Measurements from ENCODE around the gene COQ8A. TPM values are rescaled to one million over a fixed set of nuclear protein-coding genes. Genes with fewer than 3 reads are reported as not detected.

COQ8A gene
- total RNA-seq, 2 donors from 2014 or later: 30.7 to 37.3 TPM

DNA sequence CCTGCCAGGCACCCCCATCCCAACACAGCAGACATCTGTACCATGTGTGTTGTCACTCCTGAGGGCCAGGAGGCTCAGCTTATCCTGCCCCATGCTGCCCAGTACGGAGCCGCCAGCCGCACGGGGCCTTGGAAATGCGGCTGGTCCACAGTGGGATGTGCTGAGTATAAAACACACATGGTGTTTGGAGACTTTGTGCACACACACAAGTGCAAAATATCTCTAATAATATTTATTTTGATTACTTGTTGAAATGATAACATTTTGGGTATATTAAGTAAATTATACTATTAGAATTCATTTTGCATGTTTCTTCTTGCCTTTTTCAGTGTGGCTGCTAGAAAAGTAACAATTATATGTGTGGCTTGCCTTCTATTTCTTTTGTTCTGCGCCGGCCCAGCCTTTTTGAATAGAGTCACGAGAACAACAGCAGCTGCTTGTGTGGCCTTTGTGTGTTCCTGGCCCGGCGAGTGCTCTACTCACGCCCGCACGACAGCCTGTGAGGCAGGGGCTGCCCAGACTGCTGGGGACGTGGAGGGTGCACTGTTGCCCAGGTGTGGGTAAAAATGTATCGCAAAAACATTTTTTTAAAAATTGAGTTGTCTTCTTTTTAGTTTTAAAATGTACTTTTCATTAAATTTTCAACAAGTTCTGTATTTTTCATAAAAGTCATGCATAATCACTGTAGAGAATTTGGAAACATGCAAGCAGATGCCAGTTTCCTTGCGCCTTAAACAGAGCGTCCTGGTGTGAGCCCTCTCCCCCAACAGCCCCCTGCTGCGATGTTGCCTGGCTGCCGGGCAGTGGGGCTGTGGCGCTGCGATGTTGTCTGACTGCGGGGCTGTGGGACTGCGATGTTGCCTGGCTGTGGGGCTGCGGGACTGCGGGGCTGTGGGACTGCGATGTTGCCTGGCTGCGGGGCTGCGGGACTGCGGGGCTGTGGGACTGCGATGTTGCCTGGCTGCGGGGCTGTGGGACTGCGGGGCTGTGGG lies 35.5 kb downstream of the COQ8A start:
- Mint-ChIP-seq H3K27me3 (no peaks in the 10 kb centered on the region), H3K4me3 (no peak overlapping the region), H3K4me1 (no peaks in the 10 kb centered on the region), H3K27ac (no peak overlapping the region), H3K36me3 (ENCODE audit: low read depth) (peaks cover 2% of the 10 kb centered on the region)
- no peaks in the 10 kb centered on the region for H3K9me3 ChIP-seq (ENCODE audit: control insufficient read depth, low read length, poor library complexity, severe bottlenecking)
- DNase-seq (no peak), ATAC-seq (no peak)

DNA sequence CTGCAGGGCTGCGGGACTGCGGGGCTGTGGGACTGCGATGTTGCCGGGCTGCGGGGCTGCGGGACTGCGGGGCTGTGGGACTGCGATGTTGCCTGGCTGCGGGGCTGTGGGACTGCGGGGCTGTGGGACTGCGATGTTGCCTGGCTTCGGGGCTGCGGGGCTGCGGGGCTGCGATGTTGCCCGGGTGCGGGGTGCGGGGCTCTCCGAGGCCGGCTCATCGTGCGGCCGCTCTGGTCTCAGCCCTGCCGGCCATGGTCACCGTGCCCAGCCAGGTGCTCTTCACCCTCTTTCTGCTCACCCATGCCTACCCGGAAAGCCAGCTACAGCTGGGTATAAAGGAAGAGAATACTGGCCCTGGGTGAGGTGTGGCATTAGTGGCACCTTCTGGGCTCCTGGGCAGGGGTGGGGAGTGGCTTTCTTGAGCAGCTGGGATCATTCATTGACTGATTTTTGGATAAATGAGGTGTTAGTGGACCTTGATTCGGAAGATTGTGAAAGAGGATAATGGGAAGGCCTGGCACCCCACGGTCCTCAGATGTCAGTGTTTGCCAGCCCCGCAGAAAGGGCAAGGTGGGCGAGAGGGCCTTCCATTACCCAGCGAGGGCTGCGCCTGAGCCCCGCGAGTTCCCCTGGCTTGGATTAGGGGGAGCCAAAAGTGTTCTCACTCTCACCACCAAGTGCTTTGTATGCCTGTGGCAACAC lies 36.3 kb downstream of the COQ8A start:
- Mint-ChIP-seq H3K27me3 (no peaks in the 10 kb centered on the region), H3K4me3 (no peak overlapping the region), H3K4me1 (no peaks in the 10 kb centered on the region), H3K27ac (no peak overlapping the region), H3K36me3 (ENCODE audit: low read depth) (peaks cover 2% of the 10 kb centered on the region)
- H3K9me3 ChIP-seq (ENCODE audit: control insufficient read depth, low read length, poor library complexity, severe bottlenecking): no peaks in the 10 kb centered on the region
- DNase-seq (no peak), ATAC-seq (no peak)

DNA sequence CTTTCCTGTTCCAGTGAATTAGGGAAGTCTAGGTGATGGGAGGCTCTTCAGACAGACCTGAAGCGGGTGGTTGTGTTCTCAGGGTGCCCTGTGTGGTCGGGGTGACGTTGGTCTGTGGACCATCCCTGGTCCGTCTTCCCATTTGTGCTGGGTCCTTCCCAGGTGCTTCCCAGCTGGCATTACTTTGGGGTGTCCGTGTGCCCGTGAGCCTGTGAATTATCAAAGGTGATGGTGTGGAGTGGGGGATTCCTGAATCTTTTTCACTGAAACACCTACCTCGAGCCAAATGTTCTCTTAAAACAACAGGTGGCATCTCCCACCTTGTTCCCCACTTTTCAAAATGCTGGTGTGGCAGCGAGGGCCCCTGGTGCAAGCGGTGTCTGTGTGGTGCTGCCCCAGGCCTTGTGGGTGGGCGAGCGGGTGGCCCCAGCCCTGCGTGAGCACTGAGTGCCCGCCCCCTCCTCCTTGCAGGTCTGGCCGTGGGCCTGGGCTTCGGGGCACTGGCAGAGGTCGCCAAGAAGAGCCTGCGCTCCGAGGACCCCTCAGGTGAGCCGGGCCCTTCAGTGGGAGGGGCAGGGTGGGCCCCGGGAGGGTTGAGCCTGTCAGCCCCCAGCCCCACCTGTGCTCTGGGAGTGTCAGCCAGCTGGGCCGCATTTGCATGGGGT lies 37.0 kb downstream of the COQ8A start:
- no peak overlapping the region for H3K27ac Mint-ChIP-seq
- H3K9me3 ChIP-seq (ENCODE audit: control insufficient read depth, low read length, poor library complexity, severe bottlenecking): no peaks in the 10 kb centered on the region

DNA sequence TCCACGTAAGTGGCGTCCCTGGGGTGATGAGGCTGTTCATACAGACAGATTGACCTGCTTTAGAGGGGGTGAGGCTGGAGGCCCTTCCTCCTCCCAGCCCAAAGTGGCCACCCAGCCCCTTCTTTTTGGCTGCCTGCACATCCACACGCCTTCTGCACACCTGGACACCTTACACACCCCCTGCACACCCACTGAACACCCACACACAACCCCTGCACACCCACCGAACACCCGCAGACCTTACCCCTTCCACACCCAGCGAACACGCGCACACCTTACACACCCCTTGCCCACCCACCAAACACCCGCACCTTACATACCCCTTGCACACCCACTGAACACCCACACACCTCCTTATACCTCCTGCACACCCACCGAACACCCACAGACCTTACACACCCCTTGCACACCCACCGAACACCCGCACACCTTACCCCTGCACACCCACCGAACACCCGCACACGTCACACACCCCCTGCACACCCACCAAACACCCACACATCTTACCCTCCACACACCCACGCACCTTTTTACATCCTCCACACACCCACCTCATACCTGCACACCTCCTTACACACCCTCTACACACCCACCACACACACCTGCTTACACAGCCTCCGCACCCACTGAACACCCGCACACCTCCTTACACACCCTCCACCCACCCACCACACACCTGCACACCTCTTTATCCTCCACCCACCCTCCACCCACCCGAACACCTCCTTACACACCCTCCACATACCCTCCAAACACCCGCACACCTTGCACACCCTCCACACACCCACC lies 37.7 kb downstream of the COQ8A start:
- H3K4me3 Mint-ChIP-seq: no peak overlapping the region
- H3K9me3 ChIP-seq (ENCODE audit: control insufficient read depth, low read length, poor library complexity, severe bottlenecking): no peaks in the 10 kb centered on the region
- DNase-seq (no peak), ATAC-seq (no peak)
- H3K27me3 Mint-ChIP-seq: no peaks in the 10 kb centered on the region
- no peak overlapping the region for H3K27ac Mint-ChIP-seq
- no peaks in the 10 kb centered on the region for H3K4me1 Mint-ChIP-seq
- peaks cover 2% of the 10 kb centered on the region for H3K36me3 Mint-ChIP-seq (ENCODE audit: low read depth)

More for the DNA sequence above, 37.0 kb downstream of the COQ8A start:
- ATAC-seq: no peak
- Mint-ChIP-seq H3K27me3 (no peaks in the 10 kb centered on the region), H3K4me3 (no peak overlapping the region), H3K4me1 (no peaks in the 10 kb centered on the region), H3K36me3 (ENCODE audit: low read depth) (peaks cover 2% of the 10 kb centered on the region)
- DNase-seq: no peak

DNA sequence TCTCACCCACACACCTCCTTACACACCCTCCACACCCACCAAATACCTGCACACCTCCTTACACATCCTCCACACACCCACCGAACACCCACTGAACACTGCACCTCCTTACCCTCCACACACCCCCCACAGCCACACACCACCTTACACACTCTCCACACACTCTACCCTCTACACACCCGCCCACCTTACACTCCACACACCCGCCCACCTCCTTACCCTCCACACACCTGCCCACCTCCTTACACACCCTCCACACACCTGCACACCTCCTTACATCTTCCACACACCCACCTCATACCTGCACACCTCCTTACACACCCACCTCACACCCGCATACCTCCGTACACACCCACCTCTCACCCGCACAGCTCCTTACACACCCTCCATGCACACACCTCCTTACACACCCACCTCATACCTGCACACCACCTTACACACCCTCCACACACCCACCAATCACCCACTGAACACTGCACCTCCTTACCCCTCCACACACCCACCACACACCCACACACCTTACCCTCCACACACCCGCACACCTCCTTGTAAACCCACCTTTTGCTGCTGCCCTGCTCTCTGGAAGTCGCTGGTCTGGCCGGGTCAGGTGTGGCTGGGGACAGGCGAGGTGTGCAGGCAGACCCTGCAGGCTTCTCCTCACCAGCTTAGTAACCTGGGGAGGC lies 38.5 kb downstream of the COQ8A start:
- Mint-ChIP-seq H3K27ac (no peak overlapping the region), H3K36me3 (ENCODE audit: low read depth) (peaks cover 2% of the 10 kb centered on the region), H3K27me3 (no peaks in the 10 kb centered on the region), H3K4me3 (no peak overlapping the region), H3K4me1 (no peaks in the 10 kb centered on the region)
- no peak for ATAC-seq
- no peaks in the 10 kb centered on the region for H3K9me3 ChIP-seq (ENCODE audit: control insufficient read depth, low read length, poor library complexity, severe bottlenecking)
- no peak for DNase-seq

DNA sequence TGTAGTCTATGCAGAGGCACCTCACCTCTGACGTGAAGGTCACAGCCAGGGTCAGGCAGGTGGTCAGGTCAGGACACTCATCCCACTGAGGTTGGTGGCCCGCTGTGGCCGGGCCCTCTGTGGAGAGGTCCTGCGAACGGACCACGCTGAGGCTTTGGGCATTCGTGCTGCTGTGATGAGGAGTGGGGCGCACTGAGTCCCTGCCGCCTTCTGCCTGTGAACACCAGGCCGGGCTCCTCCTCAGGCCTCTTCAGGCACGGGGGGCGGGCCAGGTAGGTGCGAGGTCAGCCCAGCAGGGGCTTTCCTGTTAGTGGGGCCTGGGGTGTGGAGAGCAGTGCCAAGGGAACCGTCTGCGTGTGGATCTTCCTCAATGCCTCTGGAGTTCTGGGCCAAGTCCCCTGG lies 39.0 kb downstream of the COQ8A start:
- Mint-ChIP-seq H3K27ac (no peak overlapping the region), H3K4me1 (no peaks in the 10 kb centered on the region), H3K27me3 (no peaks in the 10 kb centered on the region), H3K4me3 (no peak overlapping the region), H3K36me3 (ENCODE audit: low read depth) (peaks cover 2% of the 10 kb centered on the region)
- ATAC-seq (no peak), DNase-seq (no peak)
- no peaks in the 10 kb centered on the region for H3K9me3 ChIP-seq (ENCODE audit: control insufficient read depth, low read length, poor library complexity, severe bottlenecking)

DNA sequence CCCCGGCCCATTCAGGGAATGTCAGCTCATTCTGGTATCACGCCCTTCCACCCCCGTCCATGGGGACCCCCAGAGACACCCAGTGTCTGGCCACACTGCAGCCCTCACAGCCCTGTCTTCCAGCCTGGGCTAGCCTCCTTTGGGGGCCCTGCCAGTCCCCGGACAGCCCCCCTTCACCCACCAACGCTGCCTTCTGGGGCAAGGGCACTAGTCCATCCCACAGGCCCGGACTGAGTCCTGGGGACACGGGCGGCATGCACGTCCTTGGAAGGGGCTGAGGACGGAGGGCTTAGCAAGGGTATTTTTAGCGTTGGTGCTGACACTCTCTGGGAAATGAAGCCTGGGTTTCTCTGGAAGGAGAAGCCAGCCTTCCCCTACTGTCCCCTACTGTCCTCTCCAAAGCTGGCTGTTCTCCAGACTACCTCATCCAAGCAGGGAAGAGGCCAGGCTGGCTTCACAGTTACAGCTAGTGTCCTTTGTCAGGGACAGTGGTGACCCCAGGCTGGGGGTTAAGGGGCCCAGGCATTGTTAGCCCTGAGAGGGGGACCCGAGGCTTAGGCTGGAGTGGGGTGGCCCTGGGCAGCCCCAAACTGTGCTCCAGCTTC lies 39.5 kb downstream of the COQ8A start:
- DNase-seq (no peak), ATAC-seq (no peak)
- no peak overlapping the region for H3K4me3 Mint-ChIP-seq
- H3K27ac Mint-ChIP-seq: no peak overlapping the region
- no peaks in the 10 kb centered on the region for H3K4me1 Mint-ChIP-seq
- no peaks in the 10 kb centered on the region for H3K9me3 ChIP-seq (ENCODE audit: control insufficient read depth, low read length, poor library complexity, severe bottlenecking)
- H3K27me3 Mint-ChIP-seq: no peaks in the 10 kb centered on the region
- H3K36me3 Mint-ChIP-seq (ENCODE audit: low read depth): peaks cover 2% of the 10 kb centered on the region

DNA sequence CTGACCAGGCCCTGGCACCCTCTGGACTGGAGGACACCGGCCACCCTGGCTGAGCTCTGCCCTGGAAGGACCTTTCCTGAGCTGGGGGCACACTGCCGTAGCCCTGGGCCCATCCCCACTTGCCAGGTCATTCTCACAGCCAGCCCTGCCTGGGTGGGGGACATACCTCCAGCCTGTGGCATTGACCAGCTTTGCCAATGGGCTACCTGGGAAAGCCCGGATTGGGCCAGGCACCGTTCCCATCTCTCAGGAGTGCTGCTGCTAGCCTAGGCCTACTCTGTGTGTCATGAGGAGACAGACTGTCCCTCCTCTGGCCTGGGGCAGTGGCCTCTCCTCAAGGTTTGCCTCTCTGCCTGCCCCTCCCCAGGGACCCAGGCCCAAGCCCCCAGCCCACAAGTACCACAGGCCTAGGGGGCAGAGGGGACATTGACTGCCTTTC lies 40.0 kb downstream of the COQ8A start:
- Mint-ChIP-seq H3K27ac (no peak overlapping the region), H3K4me3 (no peak overlapping the region), H3K27me3 (no peaks in the 10 kb centered on the region), H3K4me1 (no peaks in the 10 kb centered on the region), H3K36me3 (ENCODE audit: low read depth) (peaks cover 2% of the 10 kb centered on the region)
- H3K9me3 ChIP-seq (ENCODE audit: control insufficient read depth, low read length, poor library complexity, severe bottlenecking): no peaks in the 10 kb centered on the region
- no peak for ATAC-seq
- DNase-seq: no peak

DNA sequence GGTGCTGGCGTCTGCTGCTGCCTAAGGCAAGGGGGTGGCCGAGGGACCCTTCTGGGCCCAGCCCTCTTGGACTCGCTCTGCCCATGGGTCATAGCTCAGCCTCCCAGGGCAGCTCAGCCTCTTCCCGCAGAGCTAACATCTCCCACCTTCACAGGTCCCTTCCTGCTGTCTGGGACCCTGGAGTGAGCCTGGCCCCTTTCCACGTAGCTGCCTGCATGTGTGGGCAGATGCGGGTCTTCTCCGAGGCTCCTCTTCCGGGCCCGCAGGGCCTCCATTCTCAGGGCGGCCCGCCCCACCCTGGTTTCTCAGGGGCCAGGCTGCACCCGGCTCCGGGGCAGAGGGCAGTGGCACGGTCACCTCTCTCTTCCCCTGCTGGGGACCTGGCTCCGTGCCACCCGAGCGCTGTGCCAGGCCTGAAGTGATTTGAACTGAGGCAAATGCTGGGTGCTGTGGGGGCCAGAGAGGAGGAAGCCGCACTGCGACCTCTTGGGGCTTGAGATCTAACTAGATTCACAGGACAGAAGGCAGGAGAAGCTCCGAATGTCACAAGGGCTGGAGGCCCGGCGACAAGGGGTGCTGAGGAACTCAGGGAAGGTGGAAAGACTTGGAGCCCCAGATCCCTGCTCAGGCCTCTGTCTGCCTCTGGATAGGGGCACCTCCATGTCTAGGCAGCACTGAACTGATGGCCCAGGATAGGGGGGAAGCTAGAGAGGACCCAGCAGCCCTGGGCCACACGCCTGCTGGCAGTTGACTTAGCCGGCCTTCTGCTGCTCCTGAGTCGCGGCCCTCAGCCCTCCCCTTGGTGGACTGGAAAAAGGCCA lies 40.7 kb downstream of the COQ8A start:
- ATAC-seq (no peak), DNase-seq (no peak)
- Mint-ChIP-seq H3K4me3 (no peak overlapping the region), H3K27ac (no peak overlapping the region), H3K36me3 (ENCODE audit: low read depth) (peaks cover 2% of the 10 kb centered on the region), H3K27me3 (no peaks in the 10 kb centered on the region), H3K4me1 (no peaks in the 10 kb centered on the region)
- H3K9me3 ChIP-seq (ENCODE audit: control insufficient read depth, low read length, poor library complexity, severe bottlenecking): no peaks in the 10 kb centered on the region

DNA sequence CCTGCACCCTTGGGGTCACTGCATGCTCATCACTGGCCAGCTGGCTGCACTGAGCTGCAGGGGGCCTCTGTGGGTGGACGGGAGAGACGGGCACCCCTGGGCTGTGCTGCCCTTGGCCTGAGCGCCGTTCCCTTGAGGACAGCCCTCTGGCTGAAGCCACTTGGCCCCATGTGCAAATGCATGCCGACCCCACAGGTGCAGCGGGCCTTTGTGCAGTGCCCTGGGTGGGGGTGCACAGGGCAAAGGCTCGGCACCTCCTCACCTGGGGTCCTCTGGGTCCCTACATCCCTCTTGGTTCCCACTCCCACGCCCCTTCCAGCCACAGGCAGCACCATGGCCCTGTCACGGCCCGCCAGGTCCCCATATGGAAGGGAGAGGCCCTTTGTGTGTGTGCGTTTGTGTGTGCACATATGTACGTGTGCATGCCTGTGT lies 41.3 kb downstream of the COQ8A start:
- Mint-ChIP-seq H3K27me3 (no peaks in the 10 kb centered on the region), H3K4me3 (no peak overlapping the region), H3K36me3 (ENCODE audit: low read depth) (peaks cover 6% of the 10 kb centered on the region), H3K27ac (no peak overlapping the region), H3K4me1 (no peaks in the 10 kb centered on the region)
- H3K9me3 ChIP-seq (ENCODE audit: control insufficient read depth, low read length, poor library complexity, severe bottlenecking): no peaks in the 10 kb centered on the region
- no peak for DNase-seq
- no peak for ATAC-seq

DNA sequence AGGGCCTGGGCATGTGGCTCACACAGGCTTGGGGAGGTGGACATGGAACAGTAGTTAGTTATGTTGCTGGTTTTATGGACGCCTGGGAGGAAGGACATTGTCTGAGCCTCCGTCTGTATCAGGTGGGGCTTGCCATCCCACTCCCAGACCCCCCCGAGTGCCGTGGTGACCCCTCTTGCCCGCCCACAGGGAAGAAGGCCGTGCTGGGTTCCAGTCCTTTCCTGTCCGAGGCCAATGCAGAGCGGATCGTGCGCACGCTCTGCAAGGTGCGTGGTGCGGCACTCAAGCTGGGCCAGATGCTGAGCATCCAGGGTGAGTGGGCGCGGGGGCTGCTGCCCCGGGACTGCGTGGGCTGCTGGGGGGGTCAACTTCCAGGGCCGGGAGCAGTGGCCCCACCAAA lies 41.7 kb downstream of the COQ8A start:
- H3K36me3 Mint-ChIP-seq (ENCODE audit: low read depth): peaks cover 8% of the 10 kb centered on the region

More for the DNA sequence above, 41.7 kb downstream of the COQ8A start:
- no peaks in the 10 kb centered on the region for H3K9me3 ChIP-seq (ENCODE audit: control insufficient read depth, low read length, poor library complexity, severe bottlenecking)
- no peak for ATAC-seq
- no peak overlapping the region for H3K27ac Mint-ChIP-seq
- H3K27me3 Mint-ChIP-seq: no peaks in the 10 kb centered on the region
- no peaks in the 10 kb centered on the region for H3K4me1 Mint-ChIP-seq
- no peak overlapping the region for H3K4me3 Mint-ChIP-seq
- DNase-seq: no peak

Measured in T-helper 17 cell (primary cell).